Dermis lymphatic vessel endothelial cell (primary cell): ENCODE measurements around the gene NEIL1. TPM values are rescaled to one million over a fixed set of nuclear protein-coding genes. Genes with fewer than 3 reads are reported as not detected.

Experiments used
- total RNA-seq: library from RNA; depleted of rRNA; stranded (reverse); fragments of >200 nt; gene quantifications from 2 replicates; pipeline ENCODE4 v1.2.1, GENCODE V29; 2014

Gene NEIL1, protein sequence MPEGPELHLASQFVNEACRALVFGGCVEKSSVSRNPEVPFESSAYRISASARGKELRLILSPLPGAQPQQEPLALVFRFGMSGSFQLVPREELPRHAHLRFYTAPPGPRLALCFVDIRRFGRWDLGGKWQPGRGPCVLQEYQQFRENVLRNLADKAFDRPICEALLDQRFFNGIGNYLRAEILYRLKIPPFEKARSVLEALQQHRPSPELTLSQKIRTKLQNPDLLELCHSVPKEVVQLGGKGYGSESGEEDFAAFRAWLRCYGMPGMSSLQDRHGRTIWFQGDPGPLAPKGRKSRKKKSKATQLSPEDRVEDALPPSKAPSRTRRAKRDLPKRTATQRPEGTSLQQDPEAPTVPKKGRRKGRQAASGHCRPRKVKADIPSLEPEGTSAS
- total RNA-seq, result 11.9 and 12.5 TPM in 2 replicates

GRCh38 chr15:75346796-75347221 is at the start of gene NEIL1:
TSS of gene NEIL1 (plus strand) at chr15:75347039. CDS start at chr15:75348906, 1,867 bp downstream.

DNA sequence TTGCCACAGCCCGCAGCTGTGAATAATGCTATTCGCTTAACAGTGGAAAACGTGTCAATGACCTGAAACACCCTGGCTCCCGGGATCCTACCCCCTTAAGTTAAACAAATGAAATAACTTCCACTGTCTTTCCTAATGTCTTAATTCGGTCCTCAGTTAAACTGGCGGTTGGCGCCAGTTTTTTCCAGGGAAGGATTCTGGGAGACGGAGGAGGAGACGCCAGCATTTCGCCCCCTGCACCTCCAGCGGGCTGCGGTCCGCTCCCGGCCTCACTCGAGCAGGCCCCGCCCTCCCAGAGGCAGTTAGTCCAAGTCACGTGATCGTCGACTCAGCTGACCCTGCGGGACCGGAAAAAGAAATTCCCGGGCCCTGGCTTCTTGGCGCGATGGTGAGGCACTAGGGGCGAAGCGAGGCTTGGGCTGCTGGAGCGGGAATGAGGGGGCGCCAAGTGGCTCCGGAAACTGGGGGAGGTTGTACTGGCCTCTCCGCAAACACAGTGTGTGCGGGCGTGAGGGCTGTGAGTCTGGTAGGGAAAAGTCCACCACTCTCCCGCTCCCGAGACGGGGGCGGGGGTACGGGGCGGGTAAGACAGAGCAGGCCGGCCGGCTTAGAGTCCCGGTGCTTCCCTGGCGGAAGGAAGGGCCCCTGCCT is 11.0 kb upstream of the NEIL1 start, which contains the start of gene COMMD4:
COMMD4 (plus strand) TSS at position 359 of the 651 bp plus-strand sequence; CDS start at position 386, 27 bp downstream.

GRCh38 chr15:75367913-75368688 is 21.3 kb downstream of the NEIL1 start, which contains the start of gene MAN2C1:
TSS of gene MAN2C1 (minus strand) at chr15:75368607. CDS start at chr15:75368583, 24 bp downstream.

Other genes starting within 250 kb of the NEIL1 start
- 4.1 and 8.0 TPM in 2 replicates for gene C15orf39, start 145.2 kb upstream of the NEIL1 start, total RNA-seq
- gene GOLGA6C, start 88.7 kb upstream of the NEIL1 start, total RNA-seq, result not detected in 2 replicates
- gene GOLGA6D, start 64.2 kb upstream of the NEIL1 start, total RNA-seq, result under 0.01 TPM in 1 of 2 replicates, not detected in the other
- gene COMMD4, start 11.0 kb upstream of the NEIL1 start, total RNA-seq, result 80.5 and 86.0 TPM in 2 replicates
- 109 and 119 TPM in 2 replicates for gene MAN2C1, start 21.6 kb downstream of the NEIL1 start, total RNA-seq
- gene SIN3A, start 104.7 kb downstream of the NEIL1 start, total RNA-seq, result 28.0 and 30.6 TPM in 2 replicates
- 19.6 and 20.4 TPM in 2 replicates for gene PTPN9, start 232.3 kb downstream of the NEIL1 start, total RNA-seq